GM18868 (cell line): ENCODE measurements around the gene ATP5PB.

Experiments
- ATAC-seq: cut with Tn5 transposase; IDR thresholded peaks from one replicate; pipeline ENCODE4 v1.9.1; 2021; ENCODE audit warnings: mild to moderate bottlenecking, moderate library complexity; ENCODE audit not compliant: unreplicated experiment

ATP5PB gene

GRCh38 chr1:111505641-111506119 is 56.4 kb downstream of the ATP5PB start:
- peak; percentile 61 for ATAC-seq

- no peak for ATAC-seq
Measured at GRCh38 chr1:111506561-111506960, 57.3 kb downstream of the ATP5PB start.

DNA sequence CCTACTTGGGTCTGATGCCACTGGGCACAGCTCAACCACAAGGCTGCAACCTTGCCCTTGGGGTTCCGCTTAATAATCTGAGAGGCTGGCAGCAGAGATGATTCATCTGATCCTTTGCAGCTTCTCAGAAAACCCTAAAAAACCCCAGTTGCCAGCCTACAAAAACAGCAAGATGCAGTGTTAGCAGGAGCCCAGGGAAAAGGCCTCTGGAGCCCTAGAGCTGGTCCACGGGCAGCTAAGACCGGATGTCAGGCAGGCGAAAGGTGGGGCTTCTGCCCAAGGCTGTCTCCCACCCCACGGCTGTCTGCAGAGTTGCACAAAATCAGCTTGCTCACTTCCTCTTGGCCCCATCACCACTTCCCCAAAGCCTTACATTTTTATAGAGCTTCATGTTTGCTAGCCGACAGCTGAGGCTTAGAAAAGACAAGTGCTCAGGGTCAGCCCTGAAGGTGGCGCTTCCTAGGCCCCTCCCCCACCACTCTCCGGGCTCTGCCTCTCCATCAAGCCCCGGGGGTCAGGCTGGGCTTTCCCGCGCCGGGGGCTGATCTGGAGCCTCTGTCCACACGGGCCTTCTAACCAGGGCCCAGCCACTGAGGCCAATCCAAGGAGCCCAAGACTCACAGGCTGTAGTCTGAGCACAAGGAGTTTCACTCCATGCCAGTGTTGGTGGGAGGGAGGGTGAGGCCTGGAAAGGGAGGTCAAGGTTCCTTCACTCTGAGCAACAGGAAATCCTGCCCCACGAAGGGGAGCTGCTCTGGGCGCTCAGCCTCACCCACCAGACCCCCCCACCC is 58.3 kb downstream of the ATP5PB start:
- ATAC-seq = peak; percentile 53

- ATAC-seq = no peak
Measured at GRCh38 chr1:111509997-111510375, 60.7 kb downstream of the ATP5PB start.

DNA sequence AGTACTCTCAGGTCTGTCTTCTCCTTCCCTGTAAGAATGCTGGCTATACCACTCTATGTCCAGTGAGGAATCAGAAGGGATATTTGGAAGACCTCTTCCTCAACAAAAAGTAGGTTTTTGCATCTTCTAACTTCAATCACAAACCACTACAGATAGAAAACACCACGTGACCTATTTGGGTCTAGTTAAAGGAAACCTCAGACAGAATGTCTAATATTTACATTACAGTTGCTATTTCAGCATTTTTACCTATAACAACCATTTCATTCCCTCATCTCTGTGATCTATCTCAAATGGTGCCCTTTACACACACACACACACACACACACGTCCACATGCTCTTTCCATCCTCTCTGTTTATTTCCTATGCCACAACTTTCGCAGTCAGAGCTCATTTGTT is 62.1 kb downstream of the ATP5PB start:
- no peak for ATAC-seq
